Uterus (tissue), 2 donors: ENCODE results near the gene BIRC7.

ENCODE experiments used
- POLR2A ChIP-seq, 2 donors: fragments of 450-650 bp; IDR thresholded peaks; one replicate each; pipeline ENCODE4 v1.6.1; 2016; ENCODE audit warnings: antibody characterized with exemption in 2 of 2, mild to moderate bottlenecking in 1 of 2, moderate library complexity in 1 of 2
- TF ChIP-seq, protein P1 (sequence below), 4 experiments: fragments of 200-600 bp in 2 of 4; fragments of 450-650 bp in 2 of 4; sonication (generic) in 2 of 4; IDR thresholded peaks; one replicate each; pipeline ENCODE4 v1.5.1; 2016 to 2019; ENCODE audit warnings: antibody characterized with exemption in 4 of 4, mild to moderate bottlenecking in 2 of 4, moderate library complexity in 1 of 4

DNA sequence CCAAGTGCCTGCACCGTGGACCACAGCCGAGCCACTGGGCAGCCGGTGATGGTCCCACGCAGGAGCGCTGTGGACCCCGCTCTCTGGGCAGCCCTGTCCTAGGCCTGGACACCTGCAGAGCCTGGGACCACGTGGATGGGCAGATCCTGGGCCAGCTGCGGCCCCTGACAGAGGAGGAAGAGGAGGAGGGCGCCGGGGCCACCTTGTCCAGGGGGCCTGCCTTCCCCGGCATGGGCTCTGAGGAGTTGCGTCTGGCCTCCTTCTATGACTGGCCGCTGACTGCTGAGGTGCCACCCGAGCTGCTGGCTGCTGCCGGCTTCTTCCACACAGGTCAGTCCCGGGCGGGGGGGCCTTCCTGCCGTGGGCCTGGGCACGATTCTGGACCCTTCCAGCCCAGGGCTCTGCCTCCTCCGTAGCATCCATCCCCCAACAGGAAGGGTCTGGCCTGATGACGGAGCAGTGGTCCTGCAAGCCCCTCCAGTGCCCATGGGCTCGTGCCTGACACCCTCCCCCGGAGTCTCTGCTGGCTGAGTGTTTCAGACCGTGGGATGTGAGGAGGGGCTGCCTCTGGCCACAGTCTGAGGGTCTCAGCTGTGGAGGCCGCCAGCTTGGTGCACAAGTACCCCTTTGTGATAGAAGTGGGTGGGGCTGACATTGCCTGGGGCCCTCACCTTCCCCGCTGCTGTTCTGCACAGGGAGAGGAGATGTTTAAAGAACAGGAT is 572 bp downstream of the BIRC7 start:
- TF ChIP-seq, protein P1, sequence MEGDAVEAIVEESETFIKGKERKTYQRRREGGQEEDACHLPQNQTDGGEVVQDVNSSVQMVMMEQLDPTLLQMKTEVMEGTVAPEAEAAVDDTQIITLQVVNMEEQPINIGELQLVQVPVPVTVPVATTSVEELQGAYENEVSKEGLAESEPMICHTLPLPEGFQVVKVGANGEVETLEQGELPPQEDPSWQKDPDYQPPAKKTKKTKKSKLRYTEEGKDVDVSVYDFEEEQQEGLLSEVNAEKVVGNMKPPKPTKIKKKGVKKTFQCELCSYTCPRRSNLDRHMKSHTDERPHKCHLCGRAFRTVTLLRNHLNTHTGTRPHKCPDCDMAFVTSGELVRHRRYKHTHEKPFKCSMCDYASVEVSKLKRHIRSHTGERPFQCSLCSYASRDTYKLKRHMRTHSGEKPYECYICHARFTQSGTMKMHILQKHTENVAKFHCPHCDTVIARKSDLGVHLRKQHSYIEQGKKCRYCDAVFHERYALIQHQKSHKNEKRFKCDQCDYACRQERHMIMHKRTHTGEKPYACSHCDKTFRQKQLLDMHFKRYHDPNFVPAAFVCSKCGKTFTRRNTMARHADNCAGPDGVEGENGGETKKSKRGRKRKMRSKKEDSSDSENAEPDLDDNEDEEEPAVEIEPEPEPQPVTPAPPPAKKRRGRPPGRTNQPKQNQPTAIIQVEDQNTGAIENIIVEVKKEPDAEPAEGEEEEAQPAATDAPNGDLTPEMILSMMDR (IDR thresholded peaks at IDR 0.05), result no peak
- TF ChIP-seq POLR2A (IDR thresholded peaks at IDR 0.05), result no peak
